HG02840 (cell line): ENCODE results near the gene TOM1L2.

Experiments
- ATAC-seq: cut with Tn5 transposase; IDR thresholded peaks from one replicate; pipeline ENCODE4 v1.9.1; 2021; ENCODE audit warnings: mild to moderate bottlenecking, moderate library complexity, moderate number of reproducible peaks; ENCODE audit not compliant: unreplicated experiment, low FRiP score

The TOM1L2 gene

DNA sequence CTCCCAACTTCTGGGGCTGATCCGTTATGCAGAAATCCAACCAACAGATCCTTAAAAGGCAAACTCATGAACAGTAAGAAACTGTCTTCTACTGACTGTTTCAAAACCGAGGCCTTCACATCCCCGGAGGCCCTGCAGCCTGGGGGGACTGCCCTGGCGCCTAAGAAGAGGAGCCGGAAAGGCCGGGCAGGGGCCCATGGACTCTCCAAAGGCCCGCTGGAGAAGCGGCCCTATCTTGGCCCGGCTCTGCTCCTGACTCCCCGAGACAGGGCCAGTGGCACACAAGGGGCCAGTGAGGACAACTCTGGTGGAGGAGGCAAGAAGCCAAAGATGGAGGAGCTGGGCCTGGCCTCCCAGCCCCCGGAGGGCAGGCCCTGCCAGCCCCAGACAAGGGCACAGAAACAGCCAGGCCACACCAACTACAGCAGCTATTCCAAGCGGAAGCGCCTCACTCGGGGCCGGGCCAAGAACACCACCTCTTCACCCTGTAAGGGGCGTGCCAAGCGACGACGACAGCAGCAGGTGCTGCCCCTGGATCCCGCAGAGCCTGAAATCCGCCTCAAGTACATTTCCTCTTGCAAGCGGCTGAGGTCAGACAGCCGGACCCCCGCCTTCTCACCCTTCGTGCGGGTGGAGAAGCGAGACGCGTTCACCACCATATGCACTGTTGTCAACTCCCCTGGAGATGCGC, 174.9 kb downstream of the TOM1L2 start:
- ATAC-seq: no peak

DNA sequence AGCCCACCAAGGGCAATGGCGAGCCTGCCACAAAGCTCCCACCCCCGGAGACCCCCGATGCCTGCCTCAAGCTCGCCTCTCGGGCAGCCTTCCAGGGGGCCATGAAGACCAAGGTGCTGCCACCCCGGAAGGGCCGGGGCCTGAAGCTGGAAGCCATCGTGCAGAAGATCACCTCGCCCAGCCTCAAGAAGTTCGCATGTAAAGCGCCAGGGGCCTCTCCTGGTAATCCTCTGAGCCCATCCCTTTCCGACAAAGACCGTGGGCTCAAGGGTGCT, 175.5 kb downstream of the TOM1L2 start:
- no peak for ATAC-seq

DNA sequence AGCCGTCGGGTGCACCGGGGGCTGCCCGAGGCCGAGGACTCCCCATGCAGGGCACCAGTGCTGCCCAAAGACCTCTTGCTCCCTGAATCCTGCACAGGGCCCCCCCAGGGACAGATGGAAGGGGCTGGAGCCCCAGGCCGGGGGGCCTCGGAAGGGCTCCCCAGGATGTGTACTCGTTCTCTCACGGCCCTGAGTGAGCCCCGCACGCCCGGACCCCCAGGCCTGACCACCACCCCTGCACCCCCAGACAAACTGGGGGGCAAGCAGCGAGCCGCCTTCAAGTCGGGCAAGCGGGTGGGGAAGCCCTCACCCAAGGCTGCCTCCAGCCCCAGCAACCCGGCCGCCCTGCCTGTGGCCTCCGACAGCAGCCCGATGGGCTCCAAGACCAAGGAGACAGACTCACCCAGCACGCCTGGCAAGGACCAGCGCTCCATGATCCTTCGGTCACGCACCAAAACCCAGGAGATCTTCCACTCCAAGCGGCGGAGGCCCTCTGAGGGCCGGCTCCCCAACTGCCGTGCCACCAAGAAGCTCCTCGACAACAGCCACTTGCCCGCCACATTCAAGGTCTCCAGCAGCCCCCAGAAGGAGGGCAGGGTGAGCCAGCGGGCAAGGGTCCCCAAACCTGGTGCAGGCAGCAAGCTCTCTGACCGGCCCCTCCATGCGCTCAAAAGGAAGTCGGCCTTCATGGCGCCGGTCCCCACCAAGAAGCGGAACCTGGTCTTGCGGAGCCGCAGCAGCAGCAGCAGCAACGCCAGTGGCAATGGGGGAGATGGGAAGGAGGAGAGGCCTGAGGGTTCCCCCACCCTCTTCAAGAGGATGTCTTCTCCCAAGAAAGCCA, 176.0 kb downstream of the TOM1L2 start:
- ATAC-seq: no peak

DNA sequence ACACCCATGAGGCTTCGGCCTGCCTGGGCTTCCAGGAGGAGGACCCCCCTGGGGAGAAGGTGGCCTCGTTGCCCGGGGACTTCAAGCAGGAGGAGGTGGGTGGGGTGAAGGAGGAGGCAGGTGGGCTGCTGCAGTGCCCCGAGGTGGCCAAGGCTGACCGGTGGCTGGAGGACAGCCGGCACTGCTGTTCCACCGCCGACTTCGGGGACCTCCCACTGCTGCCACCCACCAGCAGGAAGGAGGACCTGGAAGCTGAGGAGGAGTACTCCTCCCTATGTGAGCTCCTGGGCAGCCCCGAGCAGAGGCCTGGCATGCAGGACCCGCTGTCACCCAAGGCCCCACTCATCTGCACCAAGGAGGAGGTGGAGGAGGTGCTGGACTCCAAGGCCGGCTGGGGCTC, 176.9 kb downstream of the TOM1L2 start:
- no peak for ATAC-seq

DNA sequence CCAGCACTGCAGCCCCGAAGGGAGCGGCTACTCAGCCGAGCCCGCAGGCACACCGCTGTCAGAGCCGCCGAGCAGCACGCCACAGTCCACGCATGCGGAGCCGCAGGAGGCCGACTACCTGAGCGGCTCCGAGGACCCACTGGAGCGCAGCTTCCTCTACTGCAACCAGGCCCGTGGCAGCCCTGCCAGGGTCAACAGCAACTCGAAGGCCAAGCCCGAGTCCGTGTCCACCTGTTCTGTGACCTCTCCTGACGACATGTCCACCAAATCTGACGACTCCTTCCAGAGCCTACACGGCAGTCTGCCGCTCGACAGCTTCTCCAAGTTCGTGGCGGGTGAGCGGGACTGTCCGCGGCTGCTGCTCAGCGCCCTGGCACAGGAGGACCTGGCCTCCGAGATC, 177.8 kb downstream of the TOM1L2 start:
- no peak for ATAC-seq
